NOMO-1 treated with DMSO at 0.1 percent for 48 hours (cell line): ENCODE measurements around the gene RTN4R.

Experiments used
- DNase-seq: peaks from one replicate; lab custom pipeline; 2025; ENCODE audit not compliant: unreplicated experiment; lab: John Stamatoyannopoulos, UW

The RTN4R gene

GRCh38 chr22:20204806-20205205 is 63.3 kb downstream of the RTN4R start:
- DNase-seq = no peak

GRCh38 chr22:20204311-20204710 is 63.8 kb downstream of the RTN4R start:
- no peak for DNase-seq

GRCh38 chr22:20203552-20204201 is 64.4 kb downstream of the RTN4R start:
- no peak for DNase-seq

- no peak for DNase-seq
These were observed 65.0 kb downstream of the RTN4R start for GRCh38 chr22:20203142-20203551.

- DNase-seq = no peak
These were observed 66.2 kb downstream of the RTN4R start for GRCh38 chr22:20201837-20202392.

GRCh38 chr22:20199906-20200305 is 68.2 kb downstream of the RTN4R start:
- DNase-seq = no peak

GRCh38 chr22:20199413-20199842 is 68.7 kb downstream of the RTN4R start:
- DNase-seq = no peak

GRCh38 chr22:20198557-20199319 is 69.4 kb downstream of the RTN4R start:
- no peak for DNase-seq

- no peak for DNase-seq
These were observed 70.6 kb downstream of the RTN4R start for GRCh38 chr22:20197407-20198030.

GRCh38 chr22:20196094-20196842 is 71.8 kb downstream of the RTN4R start:
- no peak for DNase-seq

- DNase-seq = no peak
These were observed 73.2 kb downstream of the RTN4R start for GRCh38 chr22:20194681-20195593.

- DNase-seq = no peak
These were observed 74.2 kb downstream of the RTN4R start for GRCh38 chr22:20193761-20194494.

- no peak for DNase-seq
These were observed 75.0 kb downstream of the RTN4R start for GRCh38 chr22:20192972-20193760.

GRCh38 chr22:20192293-20192971 is 75.7 kb downstream of the RTN4R start:
- DNase-seq = no peak

- no peak for DNase-seq
These were observed 76.3 kb downstream of the RTN4R start for GRCh38 chr22:20191803-20192202.
